DOHH2 (cell line): Measurements from ENCODE around the gene ADD3.

Experiments used
- H3F3A ChIP-seq: fragments of 200-600 bp; sonication (generic), shearing (Covaris generic); 2 replicates; pipeline ENCODE4 v1.6.0; 2016; ENCODE audit warnings: antibody characterized with exemption, mild to moderate bottlenecking; ENCODE audit not compliant: control insufficient read depth, insufficient read depth
- H3K27ac ChIP-seq: fragments of 200-600 bp; sonication (generic); 2 replicates; pipeline ENCODE4 v1.5.1; 2014; ENCODE audit warnings: low read depth, mild to moderate bottlenecking, low read length, moderate library complexity
- H3K27me3 ChIP-seq: fragments of 200-600 bp; sonication (generic); 2 replicates; pipeline ENCODE4 v1.6.1; 2014; ENCODE audit warnings: mild to moderate bottlenecking, low read length, mixed read lengths; ENCODE audit not compliant: control insufficient read depth
- H3K36me3 ChIP-seq: fragments of 200-600 bp; sonication (generic); 2 replicates; pipeline ENCODE4 v1.6.1; 2014; ENCODE audit warnings: mild to moderate bottlenecking, low read length, moderate library complexity, mixed read lengths; ENCODE audit not compliant: control insufficient read depth
- H3K4me1 ChIP-seq: fragments of 200-600 bp; sonication (generic); 2 replicates; pipeline ENCODE4 v1.6.1; 2014; ENCODE audit warnings: mild to moderate bottlenecking, low read length, mixed read lengths; ENCODE audit not compliant: control insufficient read depth
- H3K4me2 ChIP-seq: fragments of 200-600 bp; sonication (generic); 2 replicates; pipeline ENCODE4 v1.6.0; 2014; ENCODE audit warnings: mild to moderate bottlenecking, low read length, moderate library complexity
- H3K4me3 ChIP-seq: fragments of 200-600 bp; sonication (generic); 2 replicates; pipeline ENCODE4 v1.5.1; 2014; ENCODE audit warnings: mild to moderate bottlenecking, low read length, mixed read lengths
- H3K79me2 ChIP-seq: fragments of 200-600 bp; sonication (generic); 2 replicates; pipeline ENCODE4 v1.6.1; 2014; ENCODE audit warnings: mild to moderate bottlenecking, low read length, mixed read lengths; ENCODE audit not compliant: control insufficient read depth
- H3K9me2 ChIP-seq: fragments of 200-600 bp; sonication (generic); replicated peaks from 2 replicates; pipeline ENCODE4 v1.6.1; 2014; ENCODE audit warnings: mild to moderate bottlenecking, low read length, mixed read lengths; ENCODE audit not compliant: control insufficient read depth
- H3K9me3 ChIP-seq: fragments of 200-600 bp; sonication (generic); 2 replicates; pipeline ENCODE4 v1.6.1; 2014; ENCODE audit warnings: antibody characterized with exemption, low read length, mixed read lengths; ENCODE audit not compliant: control insufficient read depth, insufficient read depth
- H4K20me1 ChIP-seq: fragments of 200-600 bp; sonication (generic); 2 replicates; pipeline ENCODE4 v1.6.0; 2014; ENCODE audit warnings: low read depth, mild to moderate bottlenecking, antibody characterized with exemption, low read length, moderate library complexity; ENCODE audit not compliant: control insufficient read depth, insufficient read depth
- EZH2phosphoT487 ChIP-seq: fragments of 200-600 bp; sonication (generic); IDR thresholded peaks from 2 replicates; pipeline ENCODE4 v1.6.1; 2017; ENCODE audit warnings: borderline replicate concordance, mild to moderate bottlenecking, antibody characterized with exemption, low read length, moderate library complexity, mixed read lengths
- TF ChIP-seq, protein P1 (sequence below): fragments of 200-600 bp; sonication (generic); IDR thresholded peaks from one replicate; pipeline ENCODE4 v1.5.1; 2014; ENCODE audit warnings: antibody characterized with exemption, mild to moderate bottlenecking, low read depth, low read length; ENCODE audit not compliant: poor library complexity, severe bottlenecking

ADD3 gene

DNA sequence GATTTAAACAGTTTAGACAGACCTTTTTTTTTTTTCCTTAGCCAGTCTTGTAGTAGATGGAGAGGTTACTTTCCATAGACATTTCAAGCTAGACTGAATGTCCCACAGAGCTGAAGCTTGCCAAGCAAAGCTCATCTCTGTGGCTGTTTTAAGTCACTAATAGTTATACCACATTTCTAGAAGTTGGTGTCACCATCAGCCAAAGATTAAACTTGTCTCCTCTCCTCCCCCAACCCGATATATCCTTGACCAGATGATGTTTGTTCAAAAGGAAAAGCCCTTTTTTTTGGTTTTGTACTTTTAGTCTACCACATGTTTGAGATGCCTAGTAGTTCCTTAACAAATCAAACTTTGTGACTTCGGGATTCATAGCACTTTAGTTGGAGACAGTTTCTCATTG, 66.1 kb downstream of the ADD3 start:
- Histone ChIP-seq H3K4me1 (peaks cover 79% of the 10 kb centered on the region), H3K4me3 (no peak overlapping the region), H3K27ac (no peak overlapping the region), H3K27me3 (no peaks in the 10 kb centered on the region), H3K79me2 (peaks cover 79% of the 10 kb centered on the region), H3K4me2 (peak overlapping the region; percentile 40), H3K9me3 (no peaks in the 10 kb centered on the region), H3F3A (peaks cover 19% of the 10 kb centered on the region), H4K20me1 (no peaks in the 10 kb centered on the region), H3K9me2 (no peaks in the 10 kb centered on the region), H3K36me3 (no peaks in the 10 kb centered on the region)
- no peak for TF ChIP-seq EZH2phosphoT487

GRCh38 chr10:110074298-110074697, 66.5 kb downstream of the ADD3 start:
- H3K4me2 ChIP-seq: peak overlapping the region; percentile 40
- no peak overlapping the region for H3K27ac ChIP-seq

GRCh38 chr10:110074758-110075671, 67.2 kb downstream of the ADD3 start:
- Histone ChIP-seq H3K9me3 (no peaks in the 10 kb centered on the region), H3K4me1 (peaks cover 68% of the 10 kb centered on the region), H3K4me2 (peak overlapping the region; percentile 54), H3K9me2 (no peaks in the 10 kb centered on the region), H3F3A (peaks cover 10% of the 10 kb centered on the region), H3K79me2 (peaks cover 71% of the 10 kb centered on the region), H3K27me3 (no peaks in the 10 kb centered on the region), H3K36me3 (no peaks in the 10 kb centered on the region), H3K27ac (no peak overlapping the region), H3K4me3 (peak overlapping the region; percentile 29), H4K20me1 (no peaks in the 10 kb centered on the region)
- TF ChIP-seq EZH2phosphoT487: no peak

More at GRCh38 chr10:110074298-110074697, 66.5 kb downstream of the ADD3 start:
- H4K20me1 ChIP-seq: no peaks in the 10 kb centered on the region
- H3K79me2 ChIP-seq: peaks cover 75% of the 10 kb centered on the region
- peaks cover 15% of the 10 kb centered on the region for H3F3A ChIP-seq
- H3K4me3 ChIP-seq: no peak overlapping the region
- H3K9me3 ChIP-seq: no peaks in the 10 kb centered on the region
- no peaks in the 10 kb centered on the region for H3K27me3 ChIP-seq
- no peaks in the 10 kb centered on the region for H3K36me3 ChIP-seq
- no peaks in the 10 kb centered on the region for H3K9me2 ChIP-seq
- H3K4me1 ChIP-seq: peaks cover 75% of the 10 kb centered on the region
- TF ChIP-seq, protein P1, sequence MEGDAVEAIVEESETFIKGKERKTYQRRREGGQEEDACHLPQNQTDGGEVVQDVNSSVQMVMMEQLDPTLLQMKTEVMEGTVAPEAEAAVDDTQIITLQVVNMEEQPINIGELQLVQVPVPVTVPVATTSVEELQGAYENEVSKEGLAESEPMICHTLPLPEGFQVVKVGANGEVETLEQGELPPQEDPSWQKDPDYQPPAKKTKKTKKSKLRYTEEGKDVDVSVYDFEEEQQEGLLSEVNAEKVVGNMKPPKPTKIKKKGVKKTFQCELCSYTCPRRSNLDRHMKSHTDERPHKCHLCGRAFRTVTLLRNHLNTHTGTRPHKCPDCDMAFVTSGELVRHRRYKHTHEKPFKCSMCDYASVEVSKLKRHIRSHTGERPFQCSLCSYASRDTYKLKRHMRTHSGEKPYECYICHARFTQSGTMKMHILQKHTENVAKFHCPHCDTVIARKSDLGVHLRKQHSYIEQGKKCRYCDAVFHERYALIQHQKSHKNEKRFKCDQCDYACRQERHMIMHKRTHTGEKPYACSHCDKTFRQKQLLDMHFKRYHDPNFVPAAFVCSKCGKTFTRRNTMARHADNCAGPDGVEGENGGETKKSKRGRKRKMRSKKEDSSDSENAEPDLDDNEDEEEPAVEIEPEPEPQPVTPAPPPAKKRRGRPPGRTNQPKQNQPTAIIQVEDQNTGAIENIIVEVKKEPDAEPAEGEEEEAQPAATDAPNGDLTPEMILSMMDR: no peak
- no peak for TF ChIP-seq EZH2phosphoT487

DNA sequence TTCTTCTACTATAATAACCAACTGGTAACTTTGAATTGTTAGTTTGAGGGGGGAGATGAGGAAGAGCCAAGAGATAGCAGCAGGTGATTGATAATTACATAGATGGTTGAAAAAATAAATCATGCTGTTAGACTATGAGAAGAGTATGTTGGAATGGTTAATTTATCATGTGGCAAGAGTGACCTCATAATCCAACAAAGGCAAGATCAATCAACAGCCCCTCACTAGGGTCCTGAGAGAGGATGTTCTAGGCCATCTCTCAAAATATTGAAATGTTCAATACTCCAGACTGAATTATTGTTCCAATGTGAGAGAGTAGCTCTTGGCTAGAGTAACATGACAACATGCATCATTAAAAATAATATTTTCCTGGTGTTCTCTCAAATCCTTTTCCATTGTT, 67.9 kb downstream of the ADD3 start:
- H3K27me3 ChIP-seq: no peaks in the 10 kb centered on the region
- peaks cover 62% of the 10 kb centered on the region for H3K4me1 ChIP-seq
- no peaks in the 10 kb centered on the region for H3K9me3 ChIP-seq
- H3K4me2 ChIP-seq: peak overlapping the region; percentile 54
- H3K4me3 ChIP-seq: peak overlapping the region; percentile 29
- no peaks in the 10 kb centered on the region for H3K36me3 ChIP-seq
- no peaks in the 10 kb centered on the region for H3K9me2 ChIP-seq
- peaks cover 7% of the 10 kb centered on the region for H3F3A ChIP-seq
- H4K20me1 ChIP-seq: no peaks in the 10 kb centered on the region
- H3K79me2 ChIP-seq: peaks cover 64% of the 10 kb centered on the region
- no peak overlapping the region for H3K27ac ChIP-seq
- TF ChIP-seq, protein P1: no peak
